NCI-H345 treated with DMSO at 0.1 percent for 48 hours (cell line): Measurements from ENCODE around the gene TTC39C.

Experiments
- DNase-seq: peaks from one replicate; lab custom pipeline; 2025; ENCODE audit not compliant: unreplicated experiment; lab: John Stamatoyannopoulos, UW

TTC39C gene

DNA sequence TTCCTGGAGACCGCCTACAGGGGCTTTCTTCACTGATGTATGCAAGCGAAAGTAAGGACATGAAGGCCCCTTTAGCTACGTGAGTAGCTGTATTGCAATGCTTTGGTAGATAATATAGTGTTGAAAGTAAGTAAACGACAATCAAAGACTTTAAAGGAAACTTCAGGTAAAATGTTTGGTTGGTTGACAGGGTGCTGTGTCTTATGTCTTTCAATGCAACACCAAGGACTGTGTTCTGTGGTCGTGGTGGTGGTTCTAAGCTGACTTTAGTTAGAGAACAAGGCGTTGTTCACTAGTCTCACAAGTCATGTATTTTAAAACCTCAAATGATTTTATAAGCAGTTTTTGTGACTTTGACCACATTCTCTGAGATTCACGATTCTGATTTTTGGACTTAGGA, 66.3 kb downstream of the TTC39C start:
- DNase-seq: no peak

DNA sequence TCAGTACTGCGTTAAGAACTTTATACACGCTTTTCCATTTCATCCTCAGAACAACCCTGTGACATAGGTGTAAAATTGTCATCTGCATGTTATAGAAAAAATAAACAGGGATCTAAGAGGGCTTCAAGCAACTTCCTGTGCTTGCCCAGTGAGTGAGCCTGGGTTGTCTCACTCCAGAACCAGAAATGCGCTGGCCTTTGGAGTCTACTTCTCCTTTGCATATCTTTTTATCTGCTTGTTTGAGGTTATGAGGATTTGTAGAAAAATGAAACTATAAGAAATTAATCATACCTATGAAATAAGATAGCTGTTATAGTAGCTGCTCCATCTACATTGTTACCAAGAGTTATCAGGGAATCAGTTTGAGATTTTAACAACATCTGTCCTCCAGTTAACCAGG, 69.0 kb downstream of the TTC39C start:
- DNase-seq: no peak

- peak; percentile 23 for DNase-seq
These were observed 71.5 kb downstream of the TTC39C start for GRCh38 chr18:24086082-24086481.

DNA sequence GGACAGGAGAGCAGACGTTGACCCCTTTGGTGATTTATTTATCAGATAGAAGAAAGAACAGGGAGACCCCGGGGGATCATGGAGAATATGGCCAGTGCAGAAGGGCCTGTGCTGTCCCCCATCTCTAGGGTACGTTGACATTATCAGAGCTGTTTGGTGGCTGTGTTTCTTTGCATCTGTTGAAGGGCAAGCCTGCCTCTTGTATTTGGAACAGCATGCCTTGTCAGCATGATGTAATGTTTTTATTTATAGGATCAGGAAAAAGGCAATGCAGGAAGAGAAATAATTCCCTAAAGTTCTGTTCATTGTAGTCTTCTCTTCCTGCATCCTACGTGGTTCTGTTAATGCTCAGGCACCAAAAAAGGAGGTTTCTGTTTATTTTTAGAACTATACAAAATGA, 74.5 kb downstream of the TTC39C start:
- no peak for DNase-seq

DNA sequence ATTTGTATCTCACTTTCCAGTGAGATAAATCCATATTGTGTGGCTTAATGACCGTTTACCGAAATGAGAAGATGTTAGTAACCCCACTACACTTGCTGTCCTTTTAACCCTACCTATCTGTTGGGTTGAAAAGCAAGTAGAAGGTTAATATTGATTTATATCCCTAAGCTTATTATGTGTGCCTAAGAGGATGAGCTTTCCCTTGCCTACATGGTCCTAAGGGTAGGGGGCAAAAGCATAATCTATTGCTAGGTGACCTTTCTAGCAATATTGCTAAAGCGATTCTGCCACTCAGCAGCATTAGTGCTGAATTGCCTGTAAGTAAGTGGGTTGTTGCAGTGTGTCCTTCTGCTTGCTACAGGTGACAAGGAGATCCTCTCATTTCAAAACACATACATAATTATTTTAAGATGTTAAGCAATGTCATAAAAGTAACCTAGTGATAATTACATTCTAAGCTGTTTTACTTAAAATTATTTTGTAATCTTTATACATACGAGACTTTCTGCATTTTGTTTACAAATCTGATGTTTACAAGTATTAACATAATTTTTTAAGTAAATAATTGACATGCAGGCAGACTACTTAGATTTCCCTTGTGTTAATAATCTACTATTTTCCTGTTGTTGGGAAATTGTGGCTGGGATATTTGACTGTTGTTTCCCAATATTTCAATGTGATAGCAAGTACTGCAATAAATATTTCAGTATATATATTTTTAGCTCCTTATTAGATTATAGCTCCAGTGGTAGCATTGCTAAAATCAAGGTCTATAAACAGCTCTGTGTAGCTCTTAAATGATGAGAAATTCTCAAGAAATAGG, 75.2 kb downstream of the TTC39C start:
- DNase-seq: no peak

DNA sequence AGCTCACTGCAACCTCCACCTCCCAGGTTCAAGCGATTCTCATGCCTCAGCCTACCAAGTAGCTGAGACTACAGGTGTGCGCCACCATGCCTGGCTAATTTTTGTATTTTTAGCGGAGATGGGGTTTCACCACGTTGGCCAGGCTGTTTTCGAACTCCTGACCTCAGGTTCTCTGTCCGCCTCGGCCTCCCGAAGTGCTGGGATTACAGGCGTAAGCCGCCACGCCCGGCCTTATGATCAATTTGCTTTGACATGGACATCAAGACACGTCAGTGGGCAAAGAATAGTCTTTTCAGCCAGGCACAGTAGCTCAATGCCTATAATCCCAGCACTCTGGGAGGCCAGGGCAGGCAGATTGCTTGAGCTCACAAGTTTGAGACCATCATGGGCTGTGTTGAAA, 76.3 kb downstream of the TTC39C start:
- no peak for DNase-seq

DNA sequence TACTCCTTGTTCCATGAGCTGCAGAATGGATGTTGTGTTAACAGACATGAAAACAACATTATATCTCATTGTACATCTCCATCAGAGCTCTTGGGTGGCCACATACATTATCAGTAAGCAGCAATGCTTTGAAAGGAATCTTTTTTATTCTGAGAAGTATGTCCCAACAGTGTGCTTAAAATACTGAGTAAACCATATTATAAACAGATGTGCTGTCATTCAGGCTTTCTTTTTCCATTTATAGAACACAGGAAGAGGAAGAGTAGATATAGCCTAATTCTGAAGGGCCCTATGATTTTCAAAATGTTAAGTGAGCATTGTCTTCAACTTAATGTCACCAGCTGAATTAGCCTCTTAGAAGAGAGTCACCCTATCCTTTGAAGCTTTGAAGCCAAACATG, 80.0 kb downstream of the TTC39C start:
- DNase-seq: no peak

GRCh38 chr18:24095976-24096375, 81.4 kb downstream of the TTC39C start:
- no peak for DNase-seq

- no peak for DNase-seq
These were observed 88.9 kb downstream of the TTC39C start for GRCh38 chr18:24103320-24104021.

DNA sequence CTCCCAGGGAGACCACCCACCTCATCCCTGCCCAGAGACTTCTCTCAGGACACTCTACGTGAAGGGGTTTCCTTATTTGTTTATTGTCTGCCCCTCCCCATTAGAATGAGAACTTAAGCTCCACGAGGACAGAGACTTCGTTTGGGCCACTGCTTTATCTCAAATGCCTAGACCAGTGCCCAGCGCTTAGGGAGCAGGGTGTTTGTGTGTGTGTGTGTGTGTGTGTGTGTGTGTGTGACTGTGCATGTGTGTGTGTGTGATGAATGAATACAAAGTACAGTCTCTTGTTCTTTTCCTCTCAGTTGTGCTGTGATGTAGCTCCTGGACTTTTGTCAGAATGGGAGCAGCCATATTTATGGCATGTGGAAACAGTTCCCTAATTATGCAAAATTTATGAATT, 89.9 kb downstream of the TTC39C start:
- DNase-seq: no peak

GRCh38 chr18:24108641-24109040, 94.1 kb downstream of the TTC39C start:
- DNase-seq: no peak

DNA sequence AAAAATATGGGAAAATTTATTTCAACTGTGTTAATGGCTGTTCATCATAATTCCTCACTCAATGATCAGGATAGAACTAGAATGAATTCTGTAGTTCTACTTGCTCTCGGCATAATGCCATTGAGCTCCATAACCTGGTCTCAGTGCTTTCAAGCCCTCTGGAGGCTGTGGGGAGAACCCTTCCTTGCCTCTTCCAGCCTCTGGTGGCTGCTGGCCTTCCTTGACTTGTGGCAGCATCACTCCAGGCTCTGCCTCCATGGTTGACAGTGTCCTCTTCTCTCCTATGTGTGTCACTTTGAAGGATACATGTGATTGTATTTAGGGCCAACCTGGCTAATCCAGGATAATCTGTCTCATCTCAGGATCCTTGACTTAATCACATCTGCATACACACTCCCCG, 97.4 kb downstream of the TTC39C start:
- no peak for DNase-seq

DNA sequence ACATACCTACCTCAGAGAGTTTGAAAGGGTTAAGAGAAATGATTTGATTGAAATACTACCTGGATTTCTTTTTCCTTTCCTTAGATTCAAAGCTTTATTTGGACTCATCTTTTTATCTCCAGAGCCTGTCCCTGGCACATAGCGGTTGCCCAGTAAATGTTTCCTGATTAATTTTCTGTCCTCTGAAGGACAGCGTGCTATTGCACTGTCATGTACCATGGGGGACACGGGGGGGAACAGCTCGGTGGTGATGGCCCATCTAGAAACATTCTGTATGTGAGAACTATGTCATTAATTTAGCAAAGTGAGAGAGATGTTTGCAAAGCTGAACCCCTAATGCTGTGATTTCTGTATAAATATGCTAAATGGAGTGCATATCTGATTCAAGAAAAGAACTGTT, 97.9 kb downstream of the TTC39C start:
- DNase-seq: no peak

DNA sequence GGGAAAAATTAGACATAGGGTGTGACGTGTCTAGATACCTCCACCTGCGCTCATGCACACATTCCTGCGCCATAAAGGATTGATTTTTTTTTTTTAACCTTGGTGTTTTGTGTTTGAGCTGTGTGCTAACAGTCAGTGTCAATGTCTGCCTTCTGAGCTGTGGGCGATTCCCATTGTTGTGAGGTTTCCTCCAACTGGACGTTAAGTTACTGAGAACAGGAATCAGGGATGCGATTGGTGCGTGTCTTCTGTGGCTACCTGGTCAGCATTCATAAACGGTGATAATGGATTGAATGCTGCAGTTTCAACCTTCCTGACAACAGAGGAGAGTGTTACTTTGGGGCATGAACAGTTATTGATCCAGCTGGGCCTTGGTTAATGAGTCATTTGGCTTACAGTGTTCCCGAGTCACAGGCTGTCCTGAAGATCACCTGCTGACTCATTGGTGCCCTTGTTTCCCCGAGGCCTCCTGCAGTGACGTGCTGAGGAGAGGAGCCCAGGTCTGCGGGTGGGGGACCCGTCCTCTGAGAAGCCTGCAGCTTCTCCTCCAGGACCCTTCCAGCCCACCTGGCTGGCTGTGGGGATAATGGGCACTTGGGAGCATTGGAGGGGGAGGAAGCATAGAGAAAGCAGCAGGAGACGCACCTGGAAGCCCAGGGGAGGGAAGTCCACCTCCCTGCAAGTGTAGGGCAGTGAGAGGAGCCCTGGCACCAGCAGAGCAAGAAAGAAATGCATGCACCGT, 98.5 kb downstream of the TTC39C start:
- DNase-seq: peak; percentile 63

DNA sequence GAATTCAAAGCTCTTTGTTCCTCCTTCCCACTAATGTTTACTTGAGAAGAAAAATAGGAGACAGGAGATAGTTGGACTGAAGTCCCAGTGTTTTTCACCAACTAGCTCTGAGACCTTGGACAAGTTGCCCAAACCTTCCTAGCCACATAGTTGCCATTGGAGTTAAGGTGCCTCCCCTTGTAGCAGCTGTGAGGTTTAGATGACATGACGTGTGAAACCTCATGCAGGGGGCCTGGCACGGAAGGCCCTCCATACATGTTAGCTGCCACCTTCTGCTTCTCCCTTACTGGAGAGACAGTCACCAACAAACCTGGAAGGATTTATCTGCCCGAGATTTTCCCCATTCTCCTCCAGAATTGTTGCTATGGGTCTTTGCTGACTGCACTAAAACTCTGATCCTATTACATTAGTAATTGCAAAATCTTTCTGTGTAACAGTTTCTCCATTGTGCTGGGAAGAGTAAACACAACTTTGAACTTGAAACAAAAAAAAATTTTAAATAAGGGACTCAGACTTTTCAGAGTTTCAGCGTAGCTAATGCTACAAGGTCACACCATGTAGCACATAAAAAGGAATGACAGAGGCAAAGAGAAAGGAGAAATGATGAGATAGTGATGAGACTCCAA, 100.5 kb downstream of the TTC39C start:
- DNase-seq: no peak

DNA sequence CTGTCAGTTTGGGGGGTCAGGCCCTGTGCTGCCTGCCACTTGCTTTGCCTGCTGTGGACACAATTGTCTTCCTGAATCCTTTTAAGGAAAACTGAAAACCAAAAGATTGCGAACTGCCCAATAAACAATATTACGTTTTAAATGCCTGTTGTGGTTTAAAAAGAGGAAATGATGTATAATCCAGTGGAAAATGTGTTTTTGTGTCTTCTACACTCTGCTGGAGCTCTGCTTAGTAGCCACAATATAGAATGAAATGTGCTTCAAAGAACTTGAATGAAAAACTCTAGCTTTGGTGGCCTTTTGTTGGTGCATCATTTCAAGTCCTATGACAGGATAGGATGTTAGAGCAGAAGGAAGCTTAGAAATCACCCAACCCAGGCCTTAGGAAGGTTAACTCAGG, 101.1 kb downstream of the TTC39C start:
- DNase-seq: no peak

GRCh38 chr18:24118750-24119577, 104.4 kb downstream of the TTC39C start:
- peak; percentile 65 for DNase-seq

GRCh38 chr18:24120676-24121075, 106.1 kb downstream of the TTC39C start:
- no peak for DNase-seq

- no peak for DNase-seq
These were observed 107.1 kb downstream of the TTC39C start for GRCh38 chr18:24121625-24122024.

- DNase-seq: no peak
These were observed 111.8 kb downstream of the TTC39C start for GRCh38 chr18:24126155-24126961.
